Small intestine (tissue), 7 donors: Measurements from ENCODE around the gene CLBA1. TPM values are rescaled to one million over a fixed set of nuclear protein-coding genes. Genes with fewer than 3 reads are reported as not detected.

ENCODE experiments used
- DNase-seq, 2 donors: peaks; one replicate each; pipeline versions ENCODE4 v3.0.0 to v3.0.0-alpha.2; 2013
- FAIRE-seq: peaks from 2 replicates; lab custom pipeline; 2012; peaks lifted over from hg19 to GRCh38; lab: Jason Lieb, UNC
- H3K27ac ChIP-seq, 3 donors: one replicate each; pipeline ENCODE4 v1.5.1; 2013; ENCODE audit warnings: low read length in 2 of 3, mild to moderate bottlenecking in 2 of 3, control low read depth in 1 of 3, inconsistent platforms in 1 of 3, low read depth in 1 of 3, moderate library complexity in 1 of 3
- H3K27me3 ChIP-seq, 3 donors: one replicate each; pipeline ENCODE4 v1.6.1; 2013; ENCODE audit warnings: low read length in 3 of 3, inconsistent platforms in 1 of 3; ENCODE audit not compliant: control insufficient read depth in 3 of 3, insufficient read depth in 3 of 3
- H3K36me3 ChIP-seq, 3 donors: one replicate each; pipeline ENCODE4 v1.6.1; 2013; ENCODE audit warnings: low read length in 3 of 3, inconsistent platforms in 1 of 3, low read depth in 1 of 3, mild to moderate bottlenecking in 1 of 3, moderate library complexity in 1 of 3; ENCODE audit not compliant: control insufficient read depth in 3 of 3, insufficient read depth in 2 of 3
- H3K4me1 ChIP-seq, 3 donors: one replicate each; pipeline ENCODE4 v1.6.1; 2013; ENCODE audit warnings: low read length in 2 of 3, inconsistent platforms in 1 of 3, low read depth in 1 of 3, mild to moderate bottlenecking in 1 of 3, moderate library complexity in 1 of 3; ENCODE audit not compliant: control insufficient read depth in 3 of 3, insufficient read depth in 2 of 3
- H3K4me3 ChIP-seq, 3 donors: one replicate each; pipeline ENCODE4 v1.5.1; 2013; ENCODE audit warnings: low read length in 3 of 3, control low read depth in 1 of 3, inconsistent platforms in 1 of 3, low read depth in 1 of 3, mild to moderate bottlenecking in 1 of 3, moderate library complexity in 1 of 3
- H3K9me3 ChIP-seq, 2 donors: one replicate each; pipeline ENCODE4 v1.6.1; 2013; ENCODE audit warnings: low read depth in 1 of 2, low read length in 1 of 2; ENCODE audit not compliant: control insufficient read depth in 2 of 2, insufficient read depth in 1 of 2
- WGBS, 3 donors: extraction: QIAGEN DNeasy Blood & Tissue Kit; methylation state at CpG; one replicate each; pipeline ENCODE4 v1.1.7; 2013; 5-methylcytosine and 5-hydroxymethylcytosine counted together
- polyA plus RNA-seq, 4 donors: library from polyadenylated mRNA; stranded (reverse) in 3 of 4; unstranded in 1 of 4; fragments of 200-250 nt in 3 of 4; fragments of 120-200 nt in 1 of 4; gene quantifications; one replicate each; pipeline versions ENCODE4 v1.2.1 to v1.2.3, GENCODE V29; 2013
- donor health status: healthy with polysubstance abuse.
- donor health status: control.
- donor health status: control.
- donor health status: Bipolar disorder and iron deficiency.
- donor health status: healthy.

Gene CLBA1
- polyA plus RNA-seq, 4 donors, result 0.89 to 6.8 (median 3.2) TPM

- no peak overlapping the region for H3K4me3 ChIP-seq
- H3K27me3 ChIP-seq, result no peaks in the 10 kb centered on the region
- H3K36me3 ChIP-seq, result peaks cover 0 to 46% (median 3%) of the 10 kb centered on the region in 3 donors
- FAIRE-seq, result no peak
- H3K9me3 ChIP-seq, result no peaks in the 10 kb centered on the region
- peak in 1 of 2 donors; percentile 25 for DNase-seq
- H3K4me1 ChIP-seq, result peaks cover 0 to 13% (median 0%) of the 10 kb centered on the region in 3 donors
- H3K27ac ChIP-seq, result no peak overlapping the region
- 60 to 79% (median 63%) methylated on average over 6 of the region's 6 CpGs for WGBS, 3 donors
These were observed 30.3 kb downstream of the CLBA1 start for GRCh38 chr14:105015905-105016304.

GRCh38 chr14:105018414-105018813 lies 32.8 kb downstream of the CLBA1 start:
- WGBS, 3 donors, result 76 to 81% (median 79%) methylated on average over 4 of the region's 4 CpGs
- Histone ChIP-seq H3K4me3 (no peak overlapping the region), H3K27me3 (no peaks in the 10 kb centered on the region), H3K4me1 (peaks cover 0 to 19% (median 3%) of the 10 kb centered on the region in 3 donors), H3K9me3 (no peaks in the 10 kb centered on the region), H3K36me3 (peaks cover 0 to 27% (median 0%) of the 10 kb centered on the region in 3 donors), H3K27ac (no peak overlapping the region)
- FAIRE-seq (no peak), DNase-seq (no peak)

DNA sequence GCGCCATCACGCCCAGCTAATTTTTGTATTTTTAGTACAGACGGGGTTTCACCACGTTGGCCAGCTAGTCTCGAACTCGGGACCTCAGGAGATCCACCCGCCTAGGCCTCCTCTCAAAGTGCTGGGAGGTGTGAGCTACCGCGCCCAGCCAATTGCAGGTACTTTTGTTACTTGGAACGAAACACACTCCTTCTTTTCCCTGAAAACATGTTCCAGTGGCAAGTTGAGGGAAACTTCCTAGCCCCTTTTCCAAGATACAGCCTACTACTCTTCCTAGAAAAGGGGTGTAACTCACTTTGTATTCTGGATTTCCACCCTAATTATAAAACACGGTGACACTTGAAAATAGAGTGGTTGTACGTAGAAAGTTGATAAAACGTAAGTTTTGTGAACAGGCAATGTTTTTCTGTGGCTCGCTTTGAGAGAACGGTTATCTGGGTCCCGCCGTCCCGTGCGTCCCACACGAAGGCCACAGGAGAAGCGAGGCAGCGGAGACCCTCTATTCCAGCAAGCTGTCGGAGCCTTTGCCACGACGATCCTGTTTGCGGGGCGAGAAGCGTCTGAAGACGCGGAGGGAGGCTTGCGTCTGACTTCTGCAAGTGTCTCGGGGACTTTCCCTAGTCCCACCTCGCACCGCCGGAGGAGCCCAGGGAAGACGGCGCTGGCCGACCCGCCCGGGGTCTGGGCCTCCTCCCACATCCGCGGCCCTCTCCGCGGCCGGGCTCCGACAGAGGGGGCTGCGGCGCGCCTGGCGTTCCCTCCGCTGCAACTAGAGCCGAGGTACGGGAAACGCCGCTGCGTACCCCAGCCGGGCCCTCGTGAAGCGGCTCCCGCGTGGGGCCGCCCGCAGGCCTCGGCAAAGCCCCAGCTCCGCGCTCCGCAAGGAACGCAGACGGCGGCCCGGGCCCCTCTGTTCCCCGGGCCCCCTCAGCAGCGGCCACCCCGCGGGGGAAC lies 34.5 kb downstream of the CLBA1 start:
- 2 to 4% (median 3%) methylated on average over 59 to 75 of the region's 75 CpGs for WGBS, 3 donors
- FAIRE-seq, result no peak

DNA sequence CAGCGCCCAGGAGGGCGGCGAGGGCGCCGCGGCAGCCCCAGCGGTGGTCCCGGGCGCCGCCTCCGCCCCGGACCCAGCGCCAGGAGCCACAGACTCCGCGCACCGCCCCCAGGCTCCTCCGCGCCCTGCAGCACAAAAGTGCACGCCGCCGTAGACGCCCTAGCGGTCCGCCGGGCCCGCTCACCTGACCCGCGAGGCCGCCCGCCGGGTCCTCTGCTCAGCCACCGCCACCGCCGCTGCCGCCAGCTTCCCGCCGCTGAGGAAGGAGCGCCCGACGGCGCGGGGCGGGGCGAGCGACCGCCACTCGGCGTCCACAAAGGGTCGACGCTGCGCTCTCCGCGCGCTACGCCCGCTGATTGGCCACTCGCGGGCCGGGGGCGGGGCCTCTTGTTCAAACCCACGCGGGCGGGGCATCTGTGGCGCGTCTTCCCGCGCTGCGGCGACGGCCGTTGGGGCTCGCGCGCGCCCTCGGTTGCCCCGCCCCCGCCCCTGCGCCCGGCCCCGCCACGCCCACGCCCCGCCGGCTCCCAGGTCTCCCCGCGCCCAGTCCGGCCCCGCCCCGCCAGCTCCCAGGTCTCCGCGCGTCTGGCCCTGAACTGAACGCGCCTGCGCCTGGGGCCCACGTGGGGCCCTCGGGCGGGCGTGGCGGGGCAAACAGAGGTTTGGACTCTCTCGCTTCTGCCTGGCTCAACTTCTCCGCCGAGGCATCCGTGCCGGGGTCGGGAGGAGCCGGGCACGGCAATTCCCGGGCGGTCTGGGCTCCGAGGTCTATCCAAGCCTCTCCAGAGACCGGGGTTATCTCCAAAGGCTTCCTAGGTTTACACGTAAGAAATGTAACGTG lies 35.4 kb downstream of the CLBA1 start, which contains the start of gene CDCA4:
CDCA4 (minus strand) TSS at position 269 of the 841 bp plus-strand sequence. CDS start 9,154 bp downstream, outside the sequence.
- DNase-seq (peak; percentile 98 to 99), FAIRE-seq (no peak)
- peaks cover 0 to 13% (median 0%) of the 10 kb centered on the region in 3 donors for H3K36me3 ChIP-seq
- no peaks in the 10 kb centered on the region for H3K9me3 ChIP-seq
- peaks cover 0 to 19% (median 3%) of the 10 kb centered on the region in 3 donors for H3K4me1 ChIP-seq
- no peaks in the 10 kb centered on the region for H3K27me3 ChIP-seq
- peak within 1 kb of the TSS; percentile 83 to 95 (median 92) for H3K4me3 ChIP-seq
- WGBS, 3 donors, result 0 to 1% (median 0%) methylated on average over 54 to 115 of the region's 115 CpGs
- peak within 1 kb of the TSS; percentile 90 to 99 (median 92) for H3K27ac ChIP-seq

More for the DNA sequence above, 34.5 kb downstream of the CLBA1 start:
- no peaks in the 10 kb centered on the region for H3K27me3 ChIP-seq
- H3K4me3 ChIP-seq, result peak overlapping the region; percentile 47 to 95 (median 83)
- peak; percentile 26 to 75 for DNase-seq
- peaks cover 0 to 22% (median 0%) of the 10 kb centered on the region in 3 donors for H3K36me3 ChIP-seq
- no peaks in the 10 kb centered on the region for H3K9me3 ChIP-seq
- peaks cover 0 to 19% (median 3%) of the 10 kb centered on the region in 3 donors for H3K4me1 ChIP-seq
- H3K27ac ChIP-seq, result peak overlapping the region; percentile 33 to 92 (median 90)

GRCh38 chr14:105021656-105022275 lies 36.2 kb downstream of the CLBA1 start:
- 6 to 9% (median 9%) methylated on average over 20 of the region's 20 CpGs for WGBS, 3 donors
- no peak for FAIRE-seq
- H3K27ac ChIP-seq, result peak overlapping the region; percentile 73 to 99 (median 82)

GRCh38 chr14:105022276-105022670 lies 36.7 kb downstream of the CLBA1 start:
- no peak for DNase-seq
- 38 to 72% (median 48%) methylated on average over 2 of the region's 2 CpGs for WGBS, 3 donors
- no peak overlapping the region for H3K4me3 ChIP-seq
- H3K36me3 ChIP-seq, result peaks cover 0 to 10% (median 0%) of the 10 kb centered on the region in 3 donors
- no peak for FAIRE-seq
- H3K9me3 ChIP-seq, result no peaks in the 10 kb centered on the region
- H3K27ac ChIP-seq, result no peak overlapping the region
- H3K4me1 ChIP-seq, result peaks cover 0 to 19% (median 3%) of the 10 kb centered on the region in 3 donors
- H3K27me3 ChIP-seq, result no peaks in the 10 kb centered on the region

More at GRCh38 chr14:105021656-105022275, 36.2 kb downstream of the CLBA1 start:
- peaks cover 0 to 10% (median 0%) of the 10 kb centered on the region in 3 donors for H3K36me3 ChIP-seq
- peak; percentile 56 to 88 for DNase-seq
- peak overlapping the region; percentile 32 to 92 (median 65) for H3K4me3 ChIP-seq
- no peaks in the 10 kb centered on the region for H3K27me3 ChIP-seq
- no peaks in the 10 kb centered on the region for H3K9me3 ChIP-seq
- H3K4me1 ChIP-seq, result peaks cover 0 to 19% (median 3%) of the 10 kb centered on the region in 3 donors

- WGBS, 3 donors, result 75 to 91% (median 88%) methylated on average over 11 of the region's 11 CpGs
- Histone ChIP-seq H3K9me3 (no peaks in the 10 kb centered on the region), H3K27ac (no peak overlapping the region), H3K36me3 (peaks cover 0 to 10% (median 0%) of the 10 kb centered on the region in 3 donors), H3K4me1 (peaks cover 0 to 19% (median 3%) of the 10 kb centered on the region in 3 donors), H3K4me3 (no peak overlapping the region), H3K27me3 (no peaks in the 10 kb centered on the region)
- FAIRE-seq (no peak), DNase-seq (no peak)
These were observed 37.6 kb downstream of the CLBA1 start for GRCh38 chr14:105023144-105023543.
